Measurements from ENCODE around the gene SLC48A1.

DNA sequence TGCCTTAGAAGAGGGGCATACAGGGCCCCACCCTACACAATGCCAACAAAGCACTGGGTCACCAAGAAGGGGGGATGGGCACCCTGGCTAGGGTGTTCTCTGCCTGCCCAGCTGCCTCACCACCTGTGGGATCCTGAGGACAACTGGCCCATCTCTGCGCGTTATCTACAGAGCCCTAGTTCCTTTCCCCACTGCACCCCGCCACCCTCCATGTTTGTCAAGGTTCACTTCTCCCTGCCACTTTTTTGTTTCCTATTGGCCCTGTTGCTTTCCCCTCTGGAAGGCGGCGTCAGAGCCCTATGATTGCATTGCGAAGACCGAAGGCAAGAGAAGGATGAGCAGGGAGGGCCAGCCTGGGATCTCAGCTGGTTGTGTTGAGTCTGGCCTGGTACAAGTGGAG is 1.6 kb downstream of the SLC48A1 start:
- TF ChIP-seq, protein P1, sequence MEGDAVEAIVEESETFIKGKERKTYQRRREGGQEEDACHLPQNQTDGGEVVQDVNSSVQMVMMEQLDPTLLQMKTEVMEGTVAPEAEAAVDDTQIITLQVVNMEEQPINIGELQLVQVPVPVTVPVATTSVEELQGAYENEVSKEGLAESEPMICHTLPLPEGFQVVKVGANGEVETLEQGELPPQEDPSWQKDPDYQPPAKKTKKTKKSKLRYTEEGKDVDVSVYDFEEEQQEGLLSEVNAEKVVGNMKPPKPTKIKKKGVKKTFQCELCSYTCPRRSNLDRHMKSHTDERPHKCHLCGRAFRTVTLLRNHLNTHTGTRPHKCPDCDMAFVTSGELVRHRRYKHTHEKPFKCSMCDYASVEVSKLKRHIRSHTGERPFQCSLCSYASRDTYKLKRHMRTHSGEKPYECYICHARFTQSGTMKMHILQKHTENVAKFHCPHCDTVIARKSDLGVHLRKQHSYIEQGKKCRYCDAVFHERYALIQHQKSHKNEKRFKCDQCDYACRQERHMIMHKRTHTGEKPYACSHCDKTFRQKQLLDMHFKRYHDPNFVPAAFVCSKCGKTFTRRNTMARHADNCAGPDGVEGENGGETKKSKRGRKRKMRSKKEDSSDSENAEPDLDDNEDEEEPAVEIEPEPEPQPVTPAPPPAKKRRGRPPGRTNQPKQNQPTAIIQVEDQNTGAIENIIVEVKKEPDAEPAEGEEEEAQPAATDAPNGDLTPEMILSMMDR (conservative IDR thresholded peaks at IDR 0.05 in 1 of 2, IDR thresholded peaks at IDR 0.05 in 1 of 2; ENCODE audit: low read depth in 1 of 2, low read length in 2 of 2) = no peak
- no peak for TF ChIP-seq EZH2 (IDR thresholded peaks at IDR 0.05; ENCODE audit: low read length, missing control alignments)
